HG02610 (cell line): ENCODE results near the gene FMN2.

Experiments used
- ATAC-seq: cut with Tn5 transposase; IDR thresholded peaks from one replicate; pipeline ENCODE4 v1.9.1; 2021; ENCODE audit warnings: mild to moderate bottlenecking, moderate library complexity; ENCODE audit not compliant: unreplicated experiment

Gene FMN2

DNA sequence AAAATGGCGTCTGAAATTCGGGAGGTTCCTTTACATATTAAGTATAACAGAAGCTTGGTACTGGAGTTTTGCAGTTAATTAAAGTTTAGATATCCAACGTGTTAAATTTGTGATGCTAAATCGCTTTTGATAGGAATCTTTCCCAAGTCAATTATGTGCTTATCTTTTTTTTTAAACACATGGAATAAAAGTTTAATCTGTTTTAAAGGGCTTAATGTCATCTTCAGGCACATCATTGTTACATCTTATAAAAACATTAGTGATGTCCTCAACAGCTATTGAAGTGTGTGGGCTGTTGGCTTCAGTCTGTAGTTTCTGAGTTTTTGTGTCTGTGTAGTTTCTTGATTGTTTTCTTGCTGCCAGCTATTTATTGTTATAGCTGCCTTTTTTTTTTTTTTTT is 5.3 kb downstream of the FMN2 start:
- no peak for ATAC-seq

DNA sequence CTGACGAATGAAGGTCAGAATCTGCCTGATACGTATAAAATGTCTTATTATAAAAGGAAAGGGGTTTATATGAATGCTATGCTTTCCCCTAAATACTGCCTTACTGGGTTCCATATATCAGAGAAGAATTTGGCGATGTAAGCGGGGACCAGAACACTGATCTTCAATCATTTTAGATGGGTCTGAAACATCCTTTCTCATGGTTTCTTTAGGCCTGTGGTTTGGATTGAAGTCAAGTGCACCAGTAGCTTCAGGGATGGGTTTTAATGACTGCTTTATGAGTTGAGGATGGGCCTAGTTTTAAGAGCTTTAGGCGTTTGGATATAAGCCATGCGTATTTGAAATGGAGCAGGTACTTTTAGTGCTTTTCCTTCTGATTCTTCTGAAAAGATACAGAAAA is 6.9 kb downstream of the FMN2 start:
- no peak for ATAC-seq

DNA sequence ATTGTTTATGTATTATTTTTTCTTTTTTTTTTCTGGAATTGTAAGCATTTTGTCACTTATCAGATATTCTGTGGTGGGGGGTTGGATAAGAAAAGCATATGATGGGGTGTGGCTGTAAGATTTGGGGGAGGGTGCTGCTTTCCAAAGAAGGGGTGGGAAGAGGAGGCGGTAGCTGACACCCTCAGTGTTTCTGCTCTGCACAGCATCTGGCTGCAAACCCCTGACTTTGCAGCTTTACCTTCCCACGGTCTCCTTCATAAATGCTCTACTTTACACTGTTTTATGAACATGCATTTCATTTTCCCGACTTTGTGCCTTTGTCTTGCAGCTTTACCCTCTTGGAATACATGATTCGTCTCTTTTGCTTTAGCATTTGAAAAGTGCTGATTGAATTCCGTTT is 7.6 kb downstream of the FMN2 start:
- ATAC-seq = no peak

DNA sequence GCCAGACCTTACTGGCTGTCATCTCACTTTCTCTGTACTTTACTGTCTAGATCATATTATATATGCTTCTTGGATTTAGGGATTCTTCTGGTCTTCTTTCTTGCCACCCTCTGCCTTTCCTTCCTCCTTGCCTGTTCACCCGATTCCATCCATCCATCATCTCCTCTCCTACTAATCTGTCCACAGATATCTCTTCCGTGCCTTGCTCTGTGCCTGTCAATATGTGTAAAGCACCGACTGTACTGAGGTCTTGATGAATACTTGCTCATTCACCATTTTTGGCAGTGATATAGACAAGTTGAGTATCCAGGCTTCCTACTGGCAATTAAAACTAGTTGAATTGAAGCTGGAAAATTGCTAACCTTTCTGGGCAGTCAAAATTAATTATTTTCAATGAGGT is 8.1 kb downstream of the FMN2 start:
- ATAC-seq = no peak

DNA sequence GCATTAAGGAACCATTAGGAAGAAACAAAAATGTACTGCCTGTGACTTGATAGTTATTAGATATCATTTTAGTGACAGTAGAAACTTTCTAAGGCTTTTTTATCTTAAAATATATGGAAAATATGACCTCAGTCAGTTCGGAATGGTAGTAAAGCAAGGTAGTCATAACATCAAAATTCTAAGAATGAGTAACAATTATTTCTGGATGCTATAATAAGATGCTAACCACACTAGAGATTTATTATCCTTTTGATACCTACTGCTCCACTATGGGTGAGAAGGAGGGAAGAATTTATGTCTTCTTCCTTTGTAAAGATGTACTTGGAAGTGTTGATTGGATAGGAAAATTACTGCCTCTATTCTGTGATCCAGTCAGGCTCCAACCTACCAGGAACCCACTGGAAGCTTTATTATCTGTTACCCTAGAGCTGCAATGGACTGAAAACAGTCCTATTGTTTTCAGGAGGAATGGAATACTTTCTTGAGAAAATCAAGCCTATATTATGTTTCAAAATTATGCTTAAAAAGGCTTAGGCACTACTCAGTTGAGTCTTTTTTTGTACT is 8.8 kb downstream of the FMN2 start:
- ATAC-seq = no peak

DNA sequence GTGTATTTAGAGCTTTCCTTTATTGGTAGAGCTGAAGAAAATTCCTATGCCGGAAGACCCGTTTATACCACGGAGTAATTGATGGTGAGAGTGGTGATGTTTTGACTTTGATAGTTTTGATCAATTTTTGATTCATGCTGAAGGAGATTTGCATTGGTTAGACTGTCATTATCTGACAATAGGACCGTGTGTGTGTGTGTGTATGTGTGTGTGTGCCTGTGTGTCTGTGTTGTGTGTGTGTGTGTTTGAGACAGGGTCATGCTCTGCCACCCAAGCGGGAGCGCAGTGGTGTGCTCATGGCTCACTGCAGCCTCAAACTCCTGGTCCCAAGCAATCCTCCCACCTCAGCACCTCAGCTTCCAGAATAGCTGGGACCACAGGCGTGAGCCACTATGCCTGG is 9.6 kb downstream of the FMN2 start:
- ATAC-seq = no peak

DNA sequence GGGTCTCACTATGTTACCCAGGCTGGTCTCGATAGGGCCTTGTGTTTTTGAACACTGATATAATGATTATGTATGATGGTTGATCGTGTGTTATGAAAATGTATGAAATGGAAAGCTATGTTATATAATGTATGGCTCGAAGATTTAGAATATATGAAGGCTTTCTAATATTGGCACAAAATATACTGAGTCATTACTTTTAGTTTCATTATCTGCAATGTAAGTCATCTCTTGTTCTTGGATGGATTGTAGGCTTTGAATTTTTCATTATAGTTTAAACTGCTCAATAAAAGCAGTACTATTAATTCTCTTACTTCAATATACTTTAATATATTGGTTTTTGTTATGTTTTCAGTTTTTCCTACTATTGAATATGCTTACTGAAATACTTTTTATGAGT is 10.1 kb downstream of the FMN2 start:
- ATAC-seq = no peak

DNA sequence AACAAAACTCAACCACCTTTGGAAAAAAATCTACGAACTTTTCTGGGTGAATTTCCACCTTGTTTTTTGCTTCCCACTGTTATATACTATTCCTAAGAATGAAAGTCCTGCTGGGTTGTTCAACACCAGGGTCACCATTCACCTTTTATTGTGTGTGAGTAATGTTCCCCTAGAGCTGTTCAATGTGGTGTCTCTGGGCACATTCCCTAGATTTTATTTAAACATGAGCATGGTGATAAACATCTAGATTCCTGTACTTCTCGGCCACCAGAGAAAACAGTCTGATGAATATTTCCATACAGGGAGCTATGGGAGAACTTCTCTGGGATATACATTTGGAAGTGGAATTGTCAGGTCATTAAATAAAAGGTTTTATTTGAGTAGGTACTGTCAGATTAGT is 13.0 kb downstream of the FMN2 start:
- no peak for ATAC-seq

DNA sequence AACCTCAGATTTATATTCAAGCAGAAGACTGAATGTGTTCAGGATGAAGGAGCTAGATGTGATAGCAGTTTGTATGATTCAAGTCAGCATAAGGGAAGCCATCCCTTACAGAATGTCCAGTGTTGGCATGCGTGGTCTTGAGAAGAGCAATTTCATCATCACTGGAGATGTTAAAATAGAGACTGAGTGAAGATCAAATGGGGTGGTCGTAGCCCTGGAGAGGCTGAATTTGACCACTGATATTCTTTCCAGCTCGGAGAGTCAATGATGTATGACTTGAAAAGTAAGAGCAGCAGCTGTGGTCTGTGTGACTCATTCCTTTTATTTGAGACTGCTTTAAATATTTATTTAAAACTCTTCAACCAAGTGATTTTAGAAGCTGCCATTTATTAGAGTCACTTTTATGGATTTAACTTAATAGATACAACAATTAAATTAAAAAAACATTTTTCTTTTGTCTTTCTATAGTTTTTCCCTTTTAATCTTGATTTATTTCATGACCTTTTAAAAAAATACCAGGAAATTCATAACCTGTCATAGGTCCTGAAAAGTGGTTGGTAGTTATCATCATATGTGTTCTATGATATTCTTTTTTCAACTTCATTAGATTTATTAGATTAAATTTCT is 15.5 kb downstream of the FMN2 start:
- ATAC-seq = no peak

DNA sequence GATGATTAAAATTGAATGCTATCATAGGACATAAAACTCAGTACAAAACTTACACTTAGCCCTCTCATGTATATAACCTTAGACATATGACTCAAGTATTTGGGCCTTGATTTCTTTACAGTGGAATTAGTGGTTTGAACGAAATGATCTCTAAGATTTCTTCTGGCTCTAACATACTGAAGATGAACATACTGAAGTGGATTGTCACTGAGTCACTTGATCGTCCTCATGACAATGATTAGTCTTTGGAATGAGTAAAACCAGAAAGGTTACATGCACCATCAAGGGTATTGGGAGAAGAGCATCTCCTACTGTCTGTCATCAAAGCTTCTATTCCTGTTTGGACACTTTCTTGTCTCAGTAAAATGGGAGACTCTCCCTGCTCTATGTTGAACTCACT is 17.4 kb downstream of the FMN2 start:
- no peak for ATAC-seq

DNA sequence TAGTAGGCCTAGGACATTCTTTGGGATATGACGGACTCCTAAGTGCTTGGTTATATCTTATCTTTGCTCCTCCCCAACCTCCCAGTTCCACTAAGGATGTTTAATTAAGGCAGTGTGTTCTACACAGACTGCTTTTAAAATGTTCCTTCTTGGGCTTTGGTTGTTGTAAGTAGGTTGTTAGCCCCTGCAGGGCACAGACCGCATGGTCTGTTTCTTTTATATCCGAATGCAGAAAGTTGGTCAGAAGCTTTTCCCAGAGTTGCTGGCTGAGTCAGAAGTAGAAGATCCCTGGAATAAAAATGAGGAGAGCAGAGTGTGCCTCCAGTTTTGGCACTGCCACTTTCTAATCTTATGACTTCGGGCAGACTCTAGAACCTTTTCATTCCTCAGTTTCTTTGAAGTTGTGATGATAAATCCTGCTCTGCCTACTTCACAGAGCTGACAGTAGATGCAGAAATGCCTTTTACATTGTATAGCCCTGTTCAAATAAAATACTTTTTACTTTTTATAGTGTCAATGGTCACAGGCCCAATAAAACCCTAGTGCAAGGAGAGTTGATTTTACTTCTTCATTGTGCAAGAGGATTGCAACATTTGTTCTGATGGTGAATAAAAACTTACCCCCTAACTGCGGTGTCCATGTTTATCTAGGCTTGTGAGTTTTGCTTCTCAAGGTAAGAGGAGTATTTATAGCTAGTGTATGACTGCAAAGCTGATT is 18.4 kb downstream of the FMN2 start:
- ATAC-seq = no peak

DNA sequence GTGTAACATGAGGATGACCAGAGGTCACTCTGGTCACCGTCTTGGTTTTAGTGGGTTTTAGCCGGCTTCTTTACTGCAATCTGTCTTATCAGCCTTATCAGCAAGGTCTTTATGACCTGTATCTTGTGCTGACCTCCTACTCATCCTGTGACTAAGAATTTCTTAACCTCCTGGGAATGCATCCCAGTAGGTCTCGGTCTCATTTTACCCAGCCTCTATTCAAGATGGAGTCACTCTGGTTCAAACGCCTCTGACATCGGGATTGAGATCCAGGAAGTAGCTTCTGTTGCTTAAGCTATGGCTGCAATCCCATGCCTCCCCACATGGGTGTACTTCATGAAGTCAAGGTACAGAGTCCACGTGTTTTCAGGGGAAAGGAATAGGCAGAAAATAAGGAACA is 19.9 kb downstream of the FMN2 start:
- ATAC-seq = no peak

DNA sequence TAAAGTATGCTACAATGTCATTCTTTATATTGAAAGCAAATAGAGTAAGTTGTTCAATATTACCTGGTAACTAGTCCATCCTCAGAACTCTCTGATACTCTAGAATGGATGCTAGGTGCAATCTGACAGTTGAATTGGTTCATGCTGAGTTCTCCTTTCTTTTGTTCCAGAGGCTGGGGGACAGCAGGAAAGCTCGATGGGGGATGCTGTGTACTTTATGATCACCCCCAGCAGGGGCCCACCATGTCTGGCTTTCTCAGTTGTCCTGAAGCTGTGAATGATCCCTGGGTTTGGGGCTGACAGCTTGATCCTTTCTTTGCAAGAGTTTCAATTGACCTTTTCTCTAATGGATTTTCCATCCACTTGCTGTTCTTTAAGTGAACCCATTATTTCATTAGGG is 22.5 kb downstream of the FMN2 start:
- no peak for ATAC-seq

DNA sequence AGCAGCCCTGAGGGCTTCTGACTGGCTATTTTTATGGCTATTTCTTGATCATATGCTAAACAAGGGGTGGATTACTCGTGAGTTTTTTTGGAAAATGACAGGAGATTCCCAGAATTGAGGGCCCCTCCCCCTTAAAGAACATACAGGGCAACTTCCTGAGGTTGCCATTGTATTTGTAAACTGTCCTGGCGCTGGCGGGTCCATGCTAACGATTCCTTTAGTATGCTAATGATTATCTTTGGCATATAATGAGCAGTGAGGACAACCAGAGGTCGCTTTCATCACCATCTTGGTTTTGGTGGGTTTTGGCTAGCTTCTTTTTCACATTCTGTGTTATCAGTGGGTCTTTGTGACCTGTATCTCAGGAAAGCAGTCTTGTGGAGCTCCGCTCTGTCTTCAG is 24.1 kb downstream of the FMN2 start:
- ATAC-seq = no peak

DNA sequence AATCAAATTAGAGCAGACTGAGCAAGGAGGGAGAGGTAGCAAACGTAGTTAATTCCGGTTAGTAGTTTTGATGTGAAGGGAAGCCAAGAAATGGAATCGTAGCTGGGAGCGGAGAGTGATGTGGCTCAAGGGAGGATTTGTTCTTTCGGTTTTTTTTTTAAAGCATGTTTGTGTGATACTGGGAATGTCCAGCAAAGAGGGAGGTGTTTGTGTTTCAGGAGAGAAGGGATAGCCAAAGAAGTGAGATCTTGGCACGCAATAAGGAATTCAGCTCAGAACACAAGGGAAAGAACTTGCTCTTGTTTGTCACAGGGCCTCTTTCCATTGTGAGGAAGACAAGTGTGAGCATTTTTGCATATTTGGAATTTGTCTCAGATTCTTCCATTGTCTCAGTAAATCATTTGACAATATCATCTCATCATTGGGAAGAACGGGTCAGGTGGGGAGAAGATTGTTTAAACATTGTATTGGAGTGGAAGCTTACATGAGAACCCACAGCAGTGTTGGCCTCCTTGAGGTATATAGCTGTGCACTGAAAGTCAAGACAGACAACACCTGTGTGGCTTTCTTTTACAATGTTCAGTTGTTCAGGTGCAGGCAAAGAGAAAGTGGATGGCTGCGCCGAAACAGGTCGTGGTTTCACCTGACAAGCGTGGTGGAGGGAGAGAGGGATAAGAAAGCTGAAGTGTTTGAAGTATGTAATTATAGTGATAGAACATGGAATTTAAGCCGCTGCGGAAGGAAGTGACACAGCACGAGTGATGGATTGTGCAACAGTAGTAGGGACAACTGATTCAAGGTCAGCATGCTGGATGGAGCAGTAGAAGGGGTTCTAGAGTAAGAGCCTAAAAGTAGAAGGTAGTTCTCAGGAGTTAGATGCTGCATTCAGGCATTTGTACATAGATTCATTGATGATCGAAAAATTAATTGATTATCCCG is 25.4 kb downstream of the FMN2 start:
- ATAC-seq = no peak

DNA sequence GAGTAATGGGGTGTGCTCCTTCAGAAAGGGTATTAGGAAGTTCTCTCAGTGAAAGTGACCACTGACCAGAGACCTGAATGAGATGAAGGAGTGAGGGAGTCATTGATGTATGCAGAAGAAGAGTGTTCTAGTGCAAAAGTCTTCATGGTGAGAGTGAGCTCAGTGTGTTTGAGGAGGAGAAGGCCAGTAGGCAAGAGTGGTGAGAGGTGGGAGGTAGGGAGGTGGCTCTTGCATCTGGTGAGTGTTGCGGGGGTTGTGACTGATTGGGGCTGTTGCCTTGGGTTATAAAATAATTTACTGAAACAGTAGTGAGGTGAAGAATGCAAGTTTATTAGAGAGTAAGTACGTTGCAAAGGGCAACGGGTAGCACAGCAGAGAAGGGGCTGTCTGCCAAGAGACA is 26.2 kb downstream of the FMN2 start:
- no peak for ATAC-seq

DNA sequence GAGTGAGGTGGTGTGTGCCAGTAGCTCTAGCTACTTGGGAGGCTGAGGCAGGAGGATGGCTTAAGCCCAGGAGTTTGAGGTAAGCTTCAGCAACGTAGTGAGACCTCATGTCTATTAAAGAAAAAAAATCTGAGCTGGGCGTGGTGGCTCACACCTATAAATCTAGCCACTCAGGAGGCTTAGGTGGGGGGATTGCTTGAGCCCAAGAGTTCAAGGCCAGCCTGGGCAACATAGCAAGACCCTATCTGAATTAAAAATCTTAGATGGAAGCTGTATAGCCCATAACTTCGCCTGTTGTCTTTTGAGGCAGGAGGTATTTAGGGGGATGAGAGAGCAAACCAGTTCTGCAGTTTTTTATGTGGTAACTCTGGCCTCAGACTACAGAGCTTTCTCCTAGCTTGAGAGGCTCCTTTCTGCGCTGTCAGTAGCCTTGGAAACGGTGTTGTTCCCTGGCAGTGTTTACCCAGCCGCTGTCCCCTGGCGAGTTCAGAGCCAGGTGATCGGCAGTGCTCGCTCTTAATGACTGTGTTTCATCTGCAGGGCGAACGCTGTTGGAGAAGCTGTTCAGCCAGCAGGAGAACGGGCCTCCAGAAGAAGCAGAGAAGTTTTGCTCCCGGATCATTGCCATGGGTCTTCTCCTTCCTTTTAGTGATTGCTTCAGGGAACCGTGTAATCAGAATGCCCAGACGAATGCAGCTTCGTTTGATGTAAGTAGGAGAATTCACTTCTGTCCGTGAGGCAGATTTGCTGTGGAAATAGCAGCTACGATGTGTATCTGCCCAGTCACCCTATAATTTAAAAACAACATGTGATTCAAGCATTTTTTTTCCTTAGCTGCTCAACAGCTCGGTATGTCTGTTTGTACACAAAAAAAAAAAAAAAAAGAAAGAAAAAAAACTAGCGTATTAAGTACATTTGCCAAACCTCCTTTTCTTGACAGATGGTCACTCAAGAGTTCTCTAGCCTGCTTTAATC is 31.2 kb downstream of the FMN2 start:
- no peak for ATAC-seq

DNA sequence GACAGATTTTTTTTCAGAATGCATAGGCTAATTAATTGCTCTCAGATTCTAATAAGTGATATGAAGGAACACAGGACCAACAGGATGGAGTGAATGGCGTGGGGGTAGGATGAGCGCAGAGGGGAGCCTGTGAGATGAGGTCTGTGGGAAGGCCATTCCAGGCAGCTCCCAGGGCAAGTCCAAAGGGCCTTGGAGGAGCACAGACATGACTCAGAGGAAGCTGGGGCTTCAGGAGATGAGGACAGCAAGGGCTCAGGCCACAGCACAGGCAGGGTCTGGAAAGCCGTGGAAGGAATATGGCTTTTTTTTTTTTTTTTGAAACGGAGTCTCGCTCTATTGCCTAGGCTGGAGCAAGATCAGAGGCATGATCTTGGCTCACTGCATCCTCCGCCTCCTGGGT is 35.1 kb downstream of the FMN2 start:
- ATAC-seq = no peak

DNA sequence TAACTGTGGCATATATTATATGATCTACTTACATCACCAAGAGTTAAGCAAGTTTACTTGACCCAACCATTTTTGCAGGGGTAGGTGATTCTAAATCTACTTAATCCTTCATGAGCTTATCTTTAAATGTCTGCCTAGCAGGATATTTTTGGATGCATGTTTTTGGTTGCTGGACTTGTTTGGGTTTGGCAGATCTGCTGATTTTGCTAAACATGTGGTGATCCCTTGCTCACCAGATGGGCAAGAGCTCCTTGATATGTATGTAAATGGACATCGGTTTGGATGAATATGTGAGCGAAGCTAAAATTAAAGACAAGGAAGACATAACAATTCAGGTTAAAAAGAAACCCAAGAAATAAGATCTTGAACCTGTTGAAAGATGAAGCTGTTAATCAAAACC is 36.7 kb downstream of the FMN2 start:
- ATAC-seq = no peak

DNA sequence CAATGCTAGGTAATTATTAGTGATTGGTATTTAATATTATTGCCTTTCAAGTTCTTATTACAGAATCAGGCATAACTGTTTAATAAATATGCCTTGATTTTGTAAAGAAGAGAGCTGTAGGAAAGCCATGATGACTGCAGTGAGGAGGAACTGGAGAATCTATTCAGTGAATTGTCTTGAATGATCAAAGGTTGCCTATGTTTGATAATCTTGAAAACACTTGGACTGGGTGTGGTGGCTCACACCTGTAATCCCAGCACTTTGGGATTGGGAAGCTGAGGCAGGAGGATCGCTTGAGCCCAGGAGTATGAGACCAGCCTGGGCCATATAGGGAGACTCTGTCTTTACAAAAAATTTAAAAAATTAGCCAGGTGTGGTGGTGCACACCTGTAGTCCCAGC is 42.4 kb downstream of the FMN2 start:
- ATAC-seq = no peak
